ENCODE data around the gene MTPN.

The MTPN gene

DNA sequence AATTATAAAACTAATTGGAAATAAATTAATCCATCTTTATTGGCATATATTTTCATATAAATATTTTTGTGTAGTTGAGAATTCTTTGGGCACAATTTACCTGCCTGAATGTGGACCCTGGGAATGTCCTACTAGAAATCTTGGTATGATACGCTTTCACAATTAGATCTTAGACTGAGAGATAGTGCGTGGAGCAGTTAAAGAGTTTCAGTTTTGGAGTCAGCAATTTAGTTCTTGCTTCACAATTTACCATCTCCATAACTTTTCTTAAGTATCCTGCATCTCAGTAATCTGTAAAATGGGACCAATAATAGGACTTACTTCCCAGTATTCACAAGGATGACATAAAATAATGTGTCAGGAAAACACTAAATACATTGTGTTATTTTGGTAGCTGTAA, 2.0 kb downstream of the MTPN start:
- DNase-seq, result no peak
- peaks cover 18% of the 10 kb centered on the region for H3K36me3 Mint-ChIP-seq (ENCODE audit: low read depth)
- H3K4me1 Mint-ChIP-seq, result peaks cover 72% of the 10 kb centered on the region
- H3K4me3 Mint-ChIP-seq, result peak overlapping the region; percentile 97
- ATAC-seq, result no peak
- H3K27ac Mint-ChIP-seq, result no peak overlapping the region
- H3K9me3 Mint-ChIP-seq, result no peaks in the 10 kb centered on the region
- H3K27me3 Mint-ChIP-seq, result peaks cover 2% of the 10 kb centered on the region

DNA sequence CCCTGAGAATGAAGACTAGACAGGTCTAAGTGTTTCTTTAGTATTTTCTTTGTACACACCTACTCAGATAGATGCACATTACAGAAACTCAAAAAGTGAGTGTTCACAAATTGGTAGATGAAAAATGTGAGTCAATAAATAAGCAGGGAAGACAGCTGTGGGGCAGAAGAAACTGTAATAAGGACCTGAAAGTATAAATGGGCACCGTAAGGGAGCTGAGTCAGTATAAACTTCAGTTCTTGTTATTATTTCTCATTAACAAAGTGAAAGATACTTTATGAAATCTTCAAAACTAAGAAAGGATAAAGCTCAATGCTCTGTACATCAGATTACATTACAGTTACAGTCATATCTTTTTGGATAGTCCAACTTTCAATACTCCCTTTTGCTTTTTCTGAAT, 2.5 kb downstream of the MTPN start:
- H3K27me3 Mint-ChIP-seq, result peaks cover 2% of the 10 kb centered on the region
- DNase-seq, result no peak
- H3K4me3 Mint-ChIP-seq, result peak overlapping the region; percentile 97
- H3K4me1 Mint-ChIP-seq, result peaks cover 71% of the 10 kb centered on the region
- no peaks in the 10 kb centered on the region for H3K9me3 Mint-ChIP-seq
- peak overlapping the region; percentile 17 for H3K27ac Mint-ChIP-seq
- ATAC-seq, result no peak
- H3K36me3 Mint-ChIP-seq (ENCODE audit: low read depth), result peaks cover 22% of the 10 kb centered on the region

DNA sequence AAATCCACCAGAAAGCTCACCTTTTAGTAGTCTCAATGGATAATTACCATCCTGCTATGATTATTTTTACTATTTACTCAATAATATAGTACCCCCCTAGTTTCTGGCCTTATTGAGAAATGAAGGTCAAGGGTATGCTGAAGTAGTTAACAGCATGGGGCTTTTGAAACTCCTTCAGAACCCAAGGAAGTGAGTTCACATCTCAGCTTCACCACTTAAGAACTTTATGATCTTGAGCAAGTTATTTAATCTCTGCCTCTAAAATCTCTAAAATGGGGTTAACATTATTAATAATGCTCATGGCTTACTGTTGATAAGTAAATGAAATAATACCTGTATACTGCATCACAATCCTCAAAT, 5.8 kb downstream of the MTPN start:
- no peak for ATAC-seq
- Mint-ChIP-seq H3K4me1 (peaks cover 84% of the 10 kb centered on the region), H3K4me3 (no peak overlapping the region), H3K36me3 (ENCODE audit: low read depth) (peaks cover 44% of the 10 kb centered on the region), H3K9me3 (no peaks in the 10 kb centered on the region), H3K27me3 (no peaks in the 10 kb centered on the region), H3K27ac (no peak overlapping the region)
- DNase-seq, result no peak

DNA sequence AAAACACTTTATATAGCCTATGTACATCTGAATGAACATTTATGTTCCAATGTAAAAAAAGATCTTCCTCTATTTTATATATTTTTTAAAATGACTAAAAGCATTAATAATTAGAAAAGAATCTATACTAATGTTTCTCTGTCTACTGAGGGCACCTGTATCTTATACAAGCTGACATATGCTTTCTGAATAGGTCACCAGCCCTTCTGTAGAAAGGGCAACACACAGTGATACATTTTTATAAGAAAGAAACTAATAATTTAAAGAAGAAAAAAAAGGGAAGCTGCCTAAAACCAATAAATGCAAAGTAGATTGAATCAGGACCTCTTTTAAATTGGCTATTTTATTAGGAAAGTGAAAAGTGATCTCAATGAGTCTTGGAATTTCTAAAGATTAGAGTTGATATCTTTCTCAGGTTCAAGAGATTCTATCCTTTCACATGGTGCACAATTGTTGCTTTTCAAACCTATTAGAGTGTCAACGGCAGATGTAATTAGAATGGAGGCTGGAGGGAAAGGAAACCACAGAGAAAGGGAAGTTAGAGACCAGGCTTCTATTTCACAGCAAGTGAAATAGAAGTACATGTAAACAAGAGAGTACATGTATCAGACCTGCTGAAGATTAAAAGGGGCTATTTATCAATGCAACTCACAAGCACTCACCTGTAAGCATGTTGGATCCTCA, 6.3 kb downstream of the MTPN start:
- H3K4me1 Mint-ChIP-seq, result peaks cover 84% of the 10 kb centered on the region
- ATAC-seq (no peak), DNase-seq (no peak)
- H3K36me3 Mint-ChIP-seq (ENCODE audit: low read depth), result peaks cover 45% of the 10 kb centered on the region
- no peaks in the 10 kb centered on the region for H3K9me3 Mint-ChIP-seq
- no peaks in the 10 kb centered on the region for H3K27me3 Mint-ChIP-seq
- H3K27ac Mint-ChIP-seq, result no peak overlapping the region
- no peak overlapping the region for H3K4me3 Mint-ChIP-seq

DNA sequence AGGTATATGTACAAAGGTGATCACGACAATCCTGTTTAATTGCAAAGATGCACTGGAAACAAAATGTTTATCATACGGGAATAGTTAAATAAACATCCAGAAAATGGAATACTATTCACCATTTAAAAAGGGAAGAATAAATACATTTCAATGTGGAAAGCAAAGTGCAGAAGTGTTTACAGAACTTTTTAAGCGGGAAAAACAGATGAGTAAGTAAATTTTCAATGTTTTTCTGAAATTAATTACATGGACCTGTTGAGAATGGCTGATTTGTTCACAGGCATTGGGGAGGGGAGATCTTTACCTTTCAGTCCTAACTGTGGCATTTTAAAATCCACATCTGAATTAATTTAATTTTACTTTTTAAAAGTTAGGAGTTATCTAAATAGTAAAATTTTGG, 7.1 kb downstream of the MTPN start:
- Mint-ChIP-seq H3K27me3 (no peaks in the 10 kb centered on the region), H3K36me3 (ENCODE audit: low read depth) (peaks cover 47% of the 10 kb centered on the region), H3K27ac (no peak overlapping the region)

DNA sequence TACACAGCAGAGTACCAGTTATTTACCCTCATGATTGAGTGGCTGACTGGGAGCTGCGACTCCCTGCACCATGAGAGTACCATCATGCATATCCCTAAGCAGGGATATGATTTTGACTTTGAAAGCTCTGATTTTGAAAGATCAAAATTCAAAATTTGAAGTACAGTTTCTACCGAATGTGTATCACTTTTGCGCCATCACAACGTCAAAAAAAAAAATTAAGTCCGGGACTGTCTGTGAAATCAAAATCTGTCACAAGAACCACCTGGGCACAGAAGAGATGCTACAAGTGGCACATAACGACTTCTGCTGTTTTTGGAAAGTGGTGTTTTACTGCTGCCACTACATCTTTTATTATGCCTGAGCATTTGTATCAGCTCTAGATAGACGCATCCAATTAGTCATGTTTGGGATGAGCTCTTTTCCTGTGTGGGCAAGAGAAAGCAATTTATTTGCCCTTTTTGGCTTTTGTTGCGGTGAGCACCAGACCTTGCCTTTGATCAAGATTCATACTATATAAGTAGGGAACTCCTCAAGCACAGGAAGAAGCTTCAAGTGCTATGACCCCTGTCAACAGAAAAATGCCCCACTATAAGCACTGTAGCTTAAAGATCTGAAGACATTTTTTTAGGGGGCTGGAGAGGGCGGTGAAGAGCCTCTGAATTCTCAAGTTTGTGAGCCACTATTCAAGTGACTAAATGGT, 10.7 kb downstream of the MTPN start:
- H3K4me1 Mint-ChIP-seq, result peaks cover 77% of the 10 kb centered on the region
- peak overlapping the region; percentile 50 for H3K27ac Mint-ChIP-seq
- H3K27me3 Mint-ChIP-seq, result no peaks in the 10 kb centered on the region
- no peak overlapping the region for H3K4me3 Mint-ChIP-seq
- peaks cover 36% of the 10 kb centered on the region for H3K36me3 Mint-ChIP-seq (ENCODE audit: low read depth)
- ATAC-seq (peak; percentile 86), DNase-seq (no peak)
- H3K9me3 Mint-ChIP-seq, result no peaks in the 10 kb centered on the region

More for the DNA sequence above, 7.1 kb downstream of the MTPN start:
- DNase-seq (no peak), ATAC-seq (no peak)
- H3K4me3 Mint-ChIP-seq, result no peak overlapping the region
- H3K4me1 Mint-ChIP-seq, result peaks cover 83% of the 10 kb centered on the region
- H3K9me3 Mint-ChIP-seq, result no peaks in the 10 kb centered on the region

DNA sequence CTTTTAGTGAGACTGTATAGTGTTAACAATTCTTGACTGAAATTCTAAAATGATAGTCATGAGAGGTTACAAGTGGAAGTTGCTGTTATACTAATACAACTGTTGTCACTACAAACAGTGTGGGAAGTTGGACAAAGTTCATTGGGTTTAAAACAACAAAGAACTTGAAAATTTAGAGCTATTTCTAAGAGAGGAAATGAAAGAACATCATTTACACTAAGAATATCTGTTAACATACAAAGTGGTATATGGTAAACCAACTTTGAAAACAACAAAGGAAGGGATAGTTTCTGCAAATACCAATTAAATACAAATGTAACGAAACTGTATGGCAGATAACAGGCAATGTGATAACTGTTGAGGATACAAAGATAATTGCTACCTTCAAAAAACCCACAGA, 11.6 kb downstream of the MTPN start:
- Mint-ChIP-seq H3K27me3 (no peaks in the 10 kb centered on the region), H3K9me3 (no peaks in the 10 kb centered on the region), H3K4me1 (peaks cover 81% of the 10 kb centered on the region), H3K27ac (no peak overlapping the region), H3K4me3 (no peak overlapping the region), H3K36me3 (ENCODE audit: low read depth) (peaks cover 39% of the 10 kb centered on the region)
- no peak for DNase-seq
- ATAC-seq, result no peak

DNA sequence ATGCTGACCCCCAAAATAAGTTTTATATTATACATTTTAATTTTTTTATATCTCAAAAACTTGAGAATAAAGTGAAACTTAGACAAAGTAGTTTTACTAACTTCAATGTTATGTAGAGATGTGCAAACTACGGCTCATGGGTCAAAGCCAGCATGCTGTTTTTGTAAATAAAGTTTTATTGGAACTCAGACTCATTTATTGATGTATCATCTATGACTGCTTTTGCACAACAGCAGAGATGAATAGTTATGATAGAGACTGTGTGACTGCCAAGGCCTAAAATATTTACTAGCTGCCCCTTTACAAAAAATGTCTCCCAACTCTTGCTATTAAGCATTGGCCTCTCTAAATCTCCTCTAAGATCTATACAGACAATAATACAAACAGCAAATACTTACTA, 12.4 kb downstream of the MTPN start:
- Mint-ChIP-seq H3K4me3 (no peak overlapping the region), H3K4me1 (peaks cover 83% of the 10 kb centered on the region), H3K36me3 (ENCODE audit: low read depth) (peaks cover 38% of the 10 kb centered on the region), H3K9me3 (no peaks in the 10 kb centered on the region), H3K27me3 (no peaks in the 10 kb centered on the region), H3K27ac (no peak overlapping the region)
- ATAC-seq, result no peak
- DNase-seq, result no peak

DNA sequence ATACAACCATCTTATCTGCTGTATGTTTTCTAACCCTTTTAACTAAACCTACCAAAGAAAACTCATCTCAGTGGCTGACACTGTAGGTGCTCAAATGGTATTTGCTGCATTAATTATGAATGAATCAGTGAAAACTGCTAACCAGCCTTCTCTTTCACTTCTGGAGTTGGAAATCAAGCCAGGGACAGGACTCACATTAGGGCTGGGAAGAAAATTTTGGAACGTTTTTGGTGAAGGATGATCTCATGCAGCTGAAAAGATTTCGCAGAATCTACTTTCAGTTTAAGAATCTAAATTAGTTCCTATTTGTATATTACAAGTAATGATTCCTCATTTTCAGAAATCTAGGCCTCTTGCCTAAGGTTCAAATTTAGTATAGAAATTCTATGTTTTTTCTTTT, 12.9 kb downstream of the MTPN start:
- Mint-ChIP-seq H3K27ac (no peak overlapping the region), H3K27me3 (no peaks in the 10 kb centered on the region), H3K4me3 (no peak overlapping the region), H3K4me1 (peaks cover 84% of the 10 kb centered on the region), H3K9me3 (no peaks in the 10 kb centered on the region), H3K36me3 (ENCODE audit: low read depth) (peaks cover 37% of the 10 kb centered on the region)
- ATAC-seq (no peak), DNase-seq (no peak)

DNA sequence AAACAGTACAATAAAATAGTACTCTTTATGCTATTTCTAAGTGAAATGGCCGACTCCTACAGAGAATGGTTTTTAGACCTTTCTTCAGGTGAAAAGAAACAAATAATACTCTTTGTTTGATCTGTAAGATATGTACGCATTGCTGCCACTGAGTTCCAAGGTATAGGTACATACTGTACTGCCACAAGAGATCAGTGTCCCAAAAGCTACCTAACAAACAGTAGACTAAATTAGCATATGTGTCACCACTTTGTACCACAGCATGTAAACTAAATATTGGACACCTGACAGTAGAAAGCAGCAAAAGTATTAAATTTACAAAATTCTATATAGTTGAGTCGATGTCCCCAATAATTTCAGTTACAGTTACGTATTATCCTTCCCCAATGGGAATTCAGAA, 14.4 kb downstream of the MTPN start:
- Mint-ChIP-seq H3K36me3 (ENCODE audit: low read depth) (peaks cover 33% of the 10 kb centered on the region), H3K9me3 (no peaks in the 10 kb centered on the region), H3K4me1 (peaks cover 83% of the 10 kb centered on the region), H3K27ac (no peak overlapping the region), H3K4me3 (no peak overlapping the region), H3K27me3 (no peaks in the 10 kb centered on the region)
- no peak for DNase-seq
- ATAC-seq, result no peak

DNA sequence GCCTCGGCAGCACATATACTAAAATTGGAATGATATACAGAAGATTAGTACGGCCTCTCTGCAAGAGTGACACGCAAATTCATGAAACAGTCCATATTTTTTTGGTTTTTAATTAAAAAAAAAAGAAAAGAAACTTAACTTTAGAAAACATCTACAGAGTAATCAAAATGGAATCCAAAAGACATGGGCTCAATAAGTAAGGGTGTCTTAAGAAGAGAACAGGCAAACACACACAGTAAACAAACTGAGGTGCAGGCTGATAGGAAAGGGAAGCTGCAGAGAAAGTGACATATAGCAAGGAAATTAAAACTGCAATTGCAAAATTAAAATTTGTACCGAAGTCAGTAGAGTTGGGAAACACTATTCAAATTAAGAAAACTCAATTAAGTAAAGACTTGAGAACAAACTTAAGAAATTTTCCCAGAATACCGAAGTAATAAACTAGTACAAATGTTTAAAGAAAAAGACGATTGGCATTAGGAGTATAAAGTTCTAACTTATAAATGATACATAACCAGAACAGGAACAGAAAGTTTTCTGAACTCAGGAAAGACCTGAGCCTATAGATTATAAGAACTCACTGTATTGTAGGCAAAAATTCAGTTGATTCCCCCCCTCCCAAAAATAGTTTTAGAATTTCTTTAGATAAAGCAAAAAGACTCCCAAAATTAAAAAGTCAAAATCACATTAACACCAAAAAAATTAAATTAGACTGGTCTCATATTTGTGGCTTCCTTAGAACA, 16.3 kb downstream of the MTPN start:
- peaks cover 32% of the 10 kb centered on the region for H3K36me3 Mint-ChIP-seq (ENCODE audit: low read depth)
- peaks cover 75% of the 10 kb centered on the region for H3K4me1 Mint-ChIP-seq

DNA sequence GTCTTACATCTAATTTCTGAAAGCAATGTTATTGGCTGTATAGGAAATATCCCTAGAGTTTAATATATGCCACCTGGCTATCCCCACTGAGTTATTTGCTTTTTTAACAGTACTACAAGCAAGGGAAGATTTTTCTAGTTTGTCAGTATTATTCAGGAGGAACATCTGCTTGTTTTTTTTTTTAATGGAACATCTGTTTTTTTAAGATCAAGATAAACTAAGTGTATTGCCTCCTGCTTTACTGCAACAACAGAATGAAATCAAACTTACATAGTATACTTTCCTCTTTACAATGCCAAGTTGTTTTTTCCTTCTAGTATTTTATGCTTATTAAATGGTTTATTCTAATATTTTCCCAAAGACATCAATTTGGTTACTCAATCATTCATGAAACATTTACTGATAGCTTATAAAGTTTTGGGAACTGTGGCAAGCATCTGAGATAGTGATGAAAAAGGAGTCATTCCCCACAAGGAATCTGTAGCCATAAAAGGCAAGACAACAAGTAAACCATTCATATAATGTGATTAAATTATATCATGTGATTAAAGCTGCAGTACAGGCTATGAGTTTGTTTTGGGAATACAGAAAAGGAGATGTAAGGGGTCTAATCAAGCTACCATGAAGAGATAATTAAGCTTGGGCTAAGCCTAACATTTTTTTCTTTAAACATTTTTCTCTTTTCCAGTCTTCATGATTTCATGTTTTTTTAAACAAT, 17.4 kb downstream of the MTPN start:
- Mint-ChIP-seq H3K27ac (no peak overlapping the region), H3K36me3 (ENCODE audit: low read depth) (peaks cover 34% of the 10 kb centered on the region), H3K4me1 (peaks cover 69% of the 10 kb centered on the region), H3K9me3 (no peaks in the 10 kb centered on the region), H3K27me3 (no peaks in the 10 kb centered on the region), H3K4me3 (no peak overlapping the region)
- ATAC-seq (no peak), DNase-seq (no peak)

More for the DNA sequence above, 16.3 kb downstream of the MTPN start:
- ATAC-seq (no peak), DNase-seq (no peak)
- no peak overlapping the region for H3K27ac Mint-ChIP-seq
- no peaks in the 10 kb centered on the region for H3K9me3 Mint-ChIP-seq
- H3K4me3 Mint-ChIP-seq, result no peak overlapping the region
- no peaks in the 10 kb centered on the region for H3K27me3 Mint-ChIP-seq

DNA sequence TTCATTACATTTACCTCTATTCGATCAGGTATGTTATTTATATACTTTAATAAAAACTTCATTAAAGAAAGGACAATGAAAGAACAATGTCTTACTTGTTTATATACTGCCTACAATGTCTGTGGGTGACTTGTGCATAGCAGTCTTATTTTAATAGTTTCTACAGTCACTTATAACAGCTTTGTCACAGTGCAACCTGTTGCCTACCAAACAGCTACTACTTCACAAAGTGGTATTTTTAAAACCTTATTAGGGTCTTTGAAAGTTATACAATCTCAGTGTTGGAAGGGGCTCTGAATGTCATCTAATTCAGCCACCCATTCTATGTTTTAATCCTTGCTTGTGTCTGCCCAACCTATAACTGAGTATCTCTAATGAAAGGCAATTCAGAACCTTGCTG, 19.0 kb downstream of the MTPN start:
- DNase-seq (no peak), ATAC-seq (no peak)
- Mint-ChIP-seq H3K27ac (no peak overlapping the region), H3K4me3 (no peak overlapping the region), H3K4me1 (peaks cover 63% of the 10 kb centered on the region), H3K27me3 (no peaks in the 10 kb centered on the region), H3K36me3 (ENCODE audit: low read depth) (peaks cover 36% of the 10 kb centered on the region), H3K9me3 (no peaks in the 10 kb centered on the region)

DNA sequence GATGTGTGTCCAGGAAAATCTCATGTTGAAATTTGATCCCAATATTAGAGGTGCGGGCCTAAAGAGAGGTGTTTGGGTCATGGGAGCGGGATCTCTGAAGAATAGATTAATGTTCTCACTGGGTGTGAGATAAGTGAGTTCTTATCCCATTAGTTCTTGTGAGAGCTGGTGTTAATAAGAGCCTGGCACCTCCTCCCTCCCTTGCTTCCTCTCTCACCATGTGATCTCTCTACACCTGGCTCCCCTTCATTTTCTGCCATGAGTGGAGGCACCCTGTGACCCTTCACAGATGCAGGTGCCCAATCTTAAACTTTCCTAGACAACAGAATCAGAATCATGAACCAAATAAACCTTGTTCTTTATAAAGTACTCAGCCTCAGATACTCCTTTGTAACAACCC, 19.5 kb downstream of the MTPN start:
- Mint-ChIP-seq H3K4me3 (no peak overlapping the region), H3K9me3 (no peaks in the 10 kb centered on the region), H3K4me1 (peaks cover 63% of the 10 kb centered on the region), H3K27ac (no peak overlapping the region), H3K27me3 (no peaks in the 10 kb centered on the region), H3K36me3 (ENCODE audit: low read depth) (peaks cover 39% of the 10 kb centered on the region)
- DNase-seq (no peak), ATAC-seq (no peak)
